HG02852 (cell line): ENCODE data around the gene NUMB.

Source experiments
- ATAC-seq: cut with Tn5 transposase; IDR thresholded peaks from one replicate; pipeline ENCODE4 v1.9.1; 2021; ENCODE audit warnings: mild to moderate bottlenecking, moderate library complexity; ENCODE audit not compliant: unreplicated experiment

The NUMB gene

GRCh38 chr14:73262427-73263183 is 195.7 kb downstream of the NUMB start:
- no peak for ATAC-seq

DNA sequence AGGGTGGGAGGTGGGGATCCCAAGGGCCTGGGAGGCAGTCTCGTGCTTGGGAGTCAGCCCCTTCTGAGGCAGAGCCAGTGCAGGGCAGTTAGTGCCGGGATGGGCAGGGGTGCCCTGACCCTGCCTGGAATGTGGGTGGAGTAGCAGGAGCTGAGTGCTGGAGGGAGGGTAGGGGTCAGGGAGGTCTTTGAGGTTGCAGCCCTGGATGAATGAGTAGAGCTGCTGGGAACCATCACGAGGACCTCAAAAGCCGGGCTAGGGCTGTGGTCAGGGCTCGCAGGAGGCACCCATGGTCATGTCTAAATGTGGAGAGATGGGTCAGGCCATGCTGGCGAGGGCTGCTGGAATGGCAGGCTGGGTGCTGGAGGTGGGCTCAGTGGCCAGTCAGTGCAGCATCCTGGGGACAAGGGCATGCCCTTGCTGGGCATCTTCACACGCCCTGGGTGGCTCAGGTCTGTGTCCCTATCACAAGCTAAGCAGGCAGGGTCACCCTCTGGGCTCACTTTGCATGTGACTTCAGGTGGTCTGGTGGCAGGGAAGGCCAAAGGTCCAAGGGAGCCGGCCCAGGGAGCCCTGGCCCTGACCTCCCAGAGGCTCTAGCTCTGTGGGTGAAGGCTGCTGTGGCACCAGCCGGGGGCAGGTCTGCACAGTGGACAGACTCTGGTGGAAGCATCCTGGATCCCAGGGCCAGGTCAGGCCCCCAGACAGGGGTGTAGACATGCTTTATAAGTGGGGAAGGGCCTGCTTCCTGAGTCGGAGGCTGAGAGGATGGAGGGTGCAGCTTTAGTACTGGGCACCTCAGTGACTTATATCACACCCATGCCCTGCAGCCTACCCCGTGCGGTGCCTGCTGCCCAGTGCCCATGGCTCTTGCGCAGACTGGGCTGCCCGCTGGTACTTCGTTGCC is 196.6 kb downstream of the NUMB start:
- ATAC-seq: no peak

DNA sequence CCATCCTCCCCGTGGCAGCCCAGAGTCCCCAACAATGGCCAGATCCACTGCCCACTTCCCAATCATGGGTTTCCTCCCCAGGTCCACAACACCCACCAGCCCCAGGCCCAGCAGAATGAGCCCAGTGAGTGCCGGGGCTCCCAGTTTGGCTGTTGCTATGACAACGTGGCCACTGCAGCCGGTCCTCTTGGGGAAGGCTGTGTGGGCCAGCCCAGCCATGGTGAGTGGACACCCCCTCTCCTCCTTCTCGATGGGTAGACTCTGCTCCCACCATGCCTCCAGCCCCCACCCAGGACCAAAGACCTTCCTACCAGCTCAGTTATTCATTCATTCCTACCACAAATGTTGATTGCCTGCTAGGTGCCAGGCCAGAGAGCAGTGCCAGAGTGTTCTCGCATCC is 197.3 kb downstream of the NUMB start:
- no peak for ATAC-seq

DNA sequence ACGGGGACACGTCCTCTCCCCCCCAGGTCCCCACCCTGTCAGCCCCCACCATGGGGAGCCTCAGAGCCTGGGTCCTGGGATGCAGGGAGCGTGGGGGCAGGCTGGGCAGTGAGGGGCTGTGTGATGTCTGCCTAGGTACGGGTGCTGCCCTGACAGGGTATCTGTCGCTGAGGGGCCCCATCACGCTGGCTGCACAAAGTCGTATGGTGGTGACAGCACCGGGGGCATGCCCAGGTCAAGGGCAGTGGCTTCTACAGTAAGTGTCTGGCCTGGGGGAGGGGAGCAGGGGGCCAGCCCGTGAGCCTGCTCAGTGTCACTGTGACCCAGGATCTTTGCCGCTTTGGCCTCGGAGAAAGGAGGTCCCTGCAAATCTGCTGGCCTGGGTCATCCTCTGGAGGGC is 197.8 kb downstream of the NUMB start:
- no peak for ATAC-seq

DNA sequence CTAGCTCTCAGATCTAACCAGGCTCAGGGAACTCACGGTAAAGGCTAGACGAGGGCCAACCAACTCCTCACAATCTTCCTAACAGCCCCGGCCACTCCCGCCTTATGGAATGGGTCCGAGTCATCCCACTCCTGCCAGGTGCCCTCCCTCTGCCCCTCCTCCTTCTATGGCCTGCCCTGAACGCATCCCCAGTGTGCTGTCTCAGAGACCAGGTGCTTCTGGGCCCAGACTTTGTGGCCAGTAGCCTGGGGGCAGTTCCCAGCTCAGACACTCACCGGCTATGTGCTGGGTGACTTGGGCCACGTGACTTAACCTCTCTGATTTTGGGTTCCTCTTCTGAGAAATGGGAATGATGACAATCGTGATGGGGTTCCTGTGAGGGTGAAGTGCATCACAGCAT is 198.5 kb downstream of the NUMB start:
- ATAC-seq: no peak

- no peak for ATAC-seq
These were observed 199.3 kb downstream of the NUMB start for GRCh38 chr14:73258845-73259611.

DNA sequence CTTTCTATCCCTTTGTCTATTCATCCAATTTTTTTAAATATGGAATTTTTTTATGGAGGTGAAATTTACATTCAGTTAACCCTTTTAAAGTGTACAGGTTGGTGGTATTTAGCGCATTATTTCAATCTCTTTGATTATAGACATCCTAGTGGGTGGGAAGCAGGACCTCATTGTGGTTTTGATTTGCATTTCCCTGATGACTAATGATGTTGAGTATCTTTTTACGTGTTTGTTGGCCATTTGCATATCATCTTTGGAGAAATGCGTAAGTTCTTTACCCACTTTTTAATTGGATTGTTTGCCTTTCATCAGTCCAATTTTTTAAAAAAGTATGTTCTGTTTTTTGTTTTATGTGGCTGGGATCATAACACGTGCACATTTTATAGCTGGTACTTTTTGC is 200.3 kb downstream of the NUMB start:
- ATAC-seq: no peak

DNA sequence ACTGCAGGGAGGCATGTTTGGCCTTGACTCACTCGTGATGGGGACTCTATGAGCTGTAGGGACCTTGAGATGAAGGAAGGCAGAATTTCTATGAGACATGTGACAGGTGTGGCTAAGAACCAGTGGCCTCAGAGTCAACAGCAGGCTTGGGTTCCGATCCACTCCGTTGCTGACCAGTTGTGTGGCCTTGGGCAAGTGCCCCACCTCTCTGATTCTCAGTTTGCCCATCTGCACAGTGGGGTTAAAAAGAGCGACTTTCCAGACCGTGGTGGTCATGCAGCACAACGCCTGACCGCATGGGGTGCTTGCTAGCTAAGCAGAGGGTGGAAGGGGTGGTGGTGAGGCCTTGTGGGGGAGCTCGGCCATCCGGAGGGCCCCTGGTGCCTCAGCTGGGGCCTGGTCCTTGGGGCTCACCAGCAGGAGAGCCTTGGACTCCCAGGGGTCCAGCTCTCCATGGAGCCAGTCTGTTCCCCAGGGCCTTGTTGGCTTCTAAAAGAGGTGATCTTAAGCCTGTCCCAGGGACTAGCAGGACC is 202.6 kb downstream of the NUMB start:
- no peak for ATAC-seq

GRCh38 chr14:73255005-73255400 is 203.3 kb downstream of the NUMB start:
- no peak for ATAC-seq

- no peak for ATAC-seq
These were observed 203.9 kb downstream of the NUMB start for GRCh38 chr14:73254247-73255004.

- no peak for ATAC-seq
These were observed 204.6 kb downstream of the NUMB start for GRCh38 chr14:73253721-73254120.

DNA sequence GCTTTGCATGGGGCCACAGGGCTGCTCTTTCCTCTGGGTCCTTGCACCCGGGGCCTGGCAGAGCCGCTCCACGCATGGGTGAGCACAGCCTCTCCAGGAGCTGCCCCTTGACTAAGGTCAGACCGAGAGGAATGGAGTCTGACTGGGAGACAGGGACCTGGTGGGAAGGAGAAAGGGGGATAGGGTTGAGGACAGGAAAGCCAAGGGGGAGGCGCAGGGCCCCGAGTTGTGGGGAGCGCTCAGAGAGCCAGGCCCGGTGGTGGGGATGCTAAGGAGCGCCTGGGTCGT is 205.1 kb downstream of the NUMB start:
- no peak for ATAC-seq

GRCh38 chr14:73252491-73253322 is 205.6 kb downstream of the NUMB start:
- no peak for ATAC-seq

DNA sequence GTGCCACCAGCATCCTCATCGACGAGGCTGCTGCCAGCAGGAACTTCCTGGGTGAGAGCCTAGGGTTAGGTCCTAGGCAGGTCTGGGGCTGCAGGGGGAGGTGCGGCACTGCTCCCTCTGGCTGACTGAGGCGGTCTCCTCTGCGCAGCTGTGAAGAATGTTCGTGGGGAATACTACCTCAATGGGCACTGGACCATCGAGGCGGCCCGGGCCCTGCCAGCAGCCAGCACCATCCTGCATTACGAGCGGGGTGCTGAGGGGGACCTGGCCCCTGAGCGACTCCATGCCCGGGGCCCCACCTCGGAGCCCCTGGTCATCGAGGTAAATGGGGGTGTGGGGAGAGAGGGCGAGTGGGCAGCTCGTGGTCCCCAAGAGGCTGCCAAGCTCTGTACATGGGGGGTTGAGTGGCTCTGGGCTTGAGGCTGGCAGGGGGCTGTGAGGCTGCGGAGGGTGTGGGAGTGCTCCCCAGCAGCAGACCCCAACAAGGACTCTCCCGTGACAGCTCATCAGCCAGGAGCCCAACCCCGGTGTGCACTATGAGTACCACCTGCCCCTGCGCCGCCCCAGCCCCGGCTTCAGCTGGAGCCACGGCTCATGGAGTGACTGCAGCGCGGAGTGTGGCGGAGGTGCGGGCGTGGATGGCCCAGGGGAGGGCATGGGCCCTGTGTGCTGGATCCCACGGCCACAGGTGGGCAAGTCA is 206.7 kb downstream of the NUMB start:
- ATAC-seq: no peak

DNA sequence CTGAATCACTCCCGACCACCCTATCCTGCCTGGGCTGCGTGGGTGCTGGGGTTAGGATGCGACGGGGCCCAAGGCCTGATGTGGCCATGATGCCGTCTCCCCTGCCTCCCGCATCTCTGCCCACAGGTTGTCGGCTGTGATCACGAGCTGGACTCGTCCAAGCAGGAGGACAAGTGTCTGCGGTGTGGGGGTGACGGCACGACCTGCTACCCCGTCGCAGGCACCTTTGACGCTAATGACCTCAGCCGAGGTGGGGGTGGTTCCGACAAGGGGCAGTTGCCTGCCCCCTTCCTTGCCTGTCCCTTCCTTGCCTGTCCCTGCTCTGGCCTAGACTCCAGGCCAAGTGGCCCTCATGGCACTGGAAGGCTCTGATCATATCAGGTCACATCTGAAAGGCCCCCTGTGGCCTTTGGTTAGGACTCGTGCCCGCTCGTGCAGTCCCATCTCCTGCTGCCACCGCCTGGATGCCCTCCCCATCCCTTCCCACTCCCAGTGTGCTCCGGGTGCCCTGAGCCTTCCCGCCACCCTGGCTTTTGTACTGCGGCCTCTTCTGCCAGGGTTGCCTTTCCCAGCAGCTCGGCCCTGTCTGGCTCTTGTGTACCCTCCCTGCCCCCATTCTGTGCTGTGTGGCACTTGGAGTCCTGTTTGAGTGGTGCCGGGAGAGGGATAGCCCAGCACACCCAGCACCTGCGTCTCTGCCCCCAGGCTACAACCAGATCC is 207.4 kb downstream of the NUMB start:
- no peak for ATAC-seq

GRCh38 chr14:73250317-73250713 is 208.0 kb downstream of the NUMB start:
- no peak for ATAC-seq

DNA sequence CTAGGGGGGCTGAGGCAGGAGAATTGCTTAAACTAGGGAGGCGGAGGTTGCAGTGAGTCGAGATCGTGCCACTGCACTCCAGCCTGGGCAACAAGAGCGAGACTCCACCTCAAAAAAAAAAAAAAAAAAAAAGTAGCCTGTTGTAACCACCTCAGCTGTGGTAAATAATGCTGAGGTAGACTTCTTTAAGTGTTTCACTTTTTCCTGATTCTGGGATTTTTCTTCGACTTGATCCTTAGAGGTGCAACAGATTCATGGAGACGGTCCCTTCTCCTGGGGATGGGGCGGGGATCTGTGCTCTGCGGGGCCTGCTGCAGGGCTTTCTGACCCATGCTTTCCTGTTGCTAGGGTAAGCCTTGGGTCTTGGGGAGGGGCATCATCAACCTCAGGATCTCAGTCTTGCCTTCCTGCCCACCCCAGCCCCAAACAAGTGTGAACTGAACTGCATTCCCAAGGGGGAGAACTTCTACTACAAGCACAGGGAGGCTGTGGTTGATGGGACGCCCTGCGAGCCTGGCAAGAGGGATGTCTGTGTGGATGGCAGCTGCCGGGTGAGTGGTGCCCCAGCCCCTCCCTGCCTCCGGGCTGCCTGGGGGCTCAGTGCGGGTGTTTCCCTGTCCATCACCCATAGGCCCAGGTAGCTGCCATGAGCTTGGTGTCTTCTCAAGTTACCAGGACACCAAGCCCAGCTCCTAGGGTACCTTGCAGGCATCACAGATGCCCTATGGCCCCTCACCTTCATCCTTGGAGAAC is 208.6 kb downstream of the NUMB start:
- no peak for ATAC-seq

- no peak for ATAC-seq
These were observed 209.2 kb downstream of the NUMB start for GRCh38 chr14:73249108-73249507.
